HepG2 (cell line): ENCODE measurements around the gene NUDT8.

ENCODE experiments used
- ATRX ChIP-seq: sonication (generic); formaldehyde crosslinking; IDR thresholded peaks from 2 replicates; pipeline ENCODE4 v1.4.0; 2020; ENCODE audit warnings: missing genetic modification reagents, borderline replicate concordance
- CTCF ChIP-seq: sonication (generic); formaldehyde crosslinking; IDR thresholded peaks from 2 replicates; pipeline ENCODE4 v1.5.0; 2020; ENCODE audit warnings: mild to moderate bottlenecking, missing genetic modification reagents, moderate library complexity
- KDM6A ChIP-seq: IDR thresholded peaks from 2 replicates; pipeline ENCODE4 v1.6.1; 2016; ENCODE audit warnings: low read depth
- NFRKB ChIP-seq: fragments of 450-650 bp; IDR thresholded peaks from 2 replicates; pipeline ENCODE4 v1.6.1; 2017
- SIN3A ChIP-seq: IDR thresholded peaks from 2 replicates; pipeline ENCODE4 v1.6.1; 2011; ENCODE audit warnings: low read depth, mild to moderate bottlenecking, control low read depth, low read length, borderline replicate concordance
- TF ChIP-seq, protein P1 (sequence below): sonication (generic); formaldehyde crosslinking; IDR thresholded peaks from 2 replicates; pipeline ENCODE4 v1.4.0; 2020; ENCODE audit warnings: missing genetic modification reagents
- TF ChIP-seq, protein P2 (sequence below): sonication (generic); formaldehyde crosslinking; IDR thresholded peaks from 2 replicates; pipeline ENCODE4 v1.4.0; 2020; ENCODE audit warnings: missing genetic modification reagents

DNA sequence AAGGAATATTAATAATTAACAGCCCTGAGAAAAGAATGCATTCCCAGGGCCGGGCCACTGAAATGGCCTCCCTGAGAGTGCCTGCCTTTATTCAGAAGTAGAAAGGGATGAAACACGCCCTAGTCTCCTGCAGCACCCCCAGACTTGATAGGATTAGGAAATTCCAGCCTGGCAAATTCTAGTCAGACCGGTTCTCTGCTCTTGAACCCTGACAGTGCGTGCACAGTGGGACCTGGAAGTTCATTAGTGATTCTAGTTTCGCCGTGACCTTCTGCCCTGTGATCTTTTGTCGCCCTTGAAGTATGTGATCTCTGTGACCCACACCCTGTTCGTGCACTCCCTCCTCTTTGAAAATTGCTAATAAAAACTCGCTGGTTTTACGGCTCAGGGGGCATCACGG lies 48.3 kb downstream of the NUDT8 start:
- TF ChIP-seq NFRKB (no peak), KDM6A (CRISPR knock-in tag) (0 out of 2 replicates have a peak, but pooled peaks have one; percentile 36), CTCF (no peak), ATRX (CRISPR knock-in tag) (no peak), SIN3A (no peak)
- TF ChIP-seq, protein P1, sequence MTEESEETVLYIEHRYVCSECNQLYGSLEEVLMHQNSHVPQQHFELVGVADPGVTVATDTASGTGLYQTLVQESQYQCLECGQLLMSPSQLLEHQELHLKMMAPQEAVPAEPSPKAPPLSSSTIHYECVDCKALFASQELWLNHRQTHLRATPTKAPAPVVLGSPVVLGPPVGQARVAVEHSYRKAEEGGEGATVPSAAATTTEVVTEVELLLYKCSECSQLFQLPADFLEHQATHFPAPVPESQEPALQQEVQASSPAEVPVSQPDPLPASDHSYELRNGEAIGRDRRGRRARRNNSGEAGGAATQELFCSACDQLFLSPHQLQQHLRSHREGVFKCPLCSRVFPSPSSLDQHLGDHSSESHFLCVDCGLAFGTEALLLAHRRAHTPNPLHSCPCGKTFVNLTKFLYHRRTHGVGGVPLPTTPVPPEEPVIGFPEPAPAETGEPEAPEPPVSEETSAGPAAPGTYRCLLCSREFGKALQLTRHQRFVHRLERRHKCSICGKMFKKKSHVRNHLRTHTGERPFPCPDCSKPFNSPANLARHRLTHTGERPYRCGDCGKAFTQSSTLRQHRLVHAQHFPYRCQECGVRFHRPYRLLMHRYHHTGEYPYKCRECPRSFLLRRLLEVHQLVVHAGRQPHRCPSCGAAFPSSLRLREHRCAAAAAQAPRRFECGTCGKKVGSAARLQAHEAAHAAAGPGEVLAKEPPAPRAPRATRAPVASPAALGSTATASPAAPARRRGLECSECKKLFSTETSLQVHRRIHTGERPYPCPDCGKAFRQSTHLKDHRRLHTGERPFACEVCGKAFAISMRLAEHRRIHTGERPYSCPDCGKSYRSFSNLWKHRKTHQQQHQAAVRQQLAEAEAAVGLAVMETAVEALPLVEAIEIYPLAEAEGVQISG (CRISPR knock-in tag): no peak
- TF ChIP-seq, protein P2, sequence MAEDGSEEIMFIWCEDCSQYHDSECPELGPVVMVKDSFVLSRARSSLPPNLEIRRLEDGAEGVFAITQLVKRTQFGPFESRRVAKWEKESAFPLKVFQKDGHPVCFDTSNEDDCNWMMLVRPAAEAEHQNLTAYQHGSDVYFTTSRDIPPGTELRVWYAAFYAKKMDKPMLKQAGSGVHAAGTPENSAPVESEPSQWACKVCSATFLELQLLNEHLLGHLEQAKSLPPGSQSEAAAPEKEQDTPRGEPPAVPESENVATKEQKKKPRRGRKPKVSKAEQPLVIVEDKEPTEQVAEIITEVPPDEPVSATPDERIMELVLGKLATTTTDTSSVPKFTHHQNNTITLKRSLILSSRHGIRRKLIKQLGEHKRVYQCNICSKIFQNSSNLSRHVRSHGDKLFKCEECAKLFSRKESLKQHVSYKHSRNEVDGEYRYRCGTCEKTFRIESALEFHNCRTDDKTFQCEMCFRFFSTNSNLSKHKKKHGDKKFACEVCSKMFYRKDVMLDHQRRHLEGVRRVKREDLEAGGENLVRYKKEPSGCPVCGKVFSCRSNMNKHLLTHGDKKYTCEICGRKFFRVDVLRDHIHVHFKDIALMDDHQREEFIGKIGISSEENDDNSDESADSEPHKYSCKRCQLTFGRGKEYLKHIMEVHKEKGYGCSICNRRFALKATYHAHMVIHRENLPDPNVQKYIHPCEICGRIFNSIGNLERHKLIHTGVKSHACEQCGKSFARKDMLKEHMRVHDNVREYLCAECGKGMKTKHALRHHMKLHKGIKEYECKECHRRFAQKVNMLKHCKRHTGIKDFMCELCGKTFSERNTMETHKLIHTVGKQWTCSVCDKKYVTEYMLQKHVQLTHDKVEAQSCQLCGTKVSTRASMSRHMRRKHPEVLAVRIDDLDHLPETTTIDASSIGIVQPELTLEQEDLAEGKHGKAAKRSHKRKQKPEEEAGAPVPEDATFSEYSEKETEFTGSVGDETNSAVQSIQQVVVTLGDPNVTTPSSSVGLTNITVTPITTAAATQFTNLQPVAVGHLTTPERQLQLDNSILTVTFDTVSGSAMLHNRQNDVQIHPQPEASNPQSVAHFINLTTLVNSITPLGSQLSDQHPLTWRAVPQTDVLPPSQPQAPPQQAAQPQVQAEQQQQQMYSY (CRISPR knock-in tag): no peak
